Bronchial epithelial cell (primary cell): ENCODE measurements around the gene CCDC91. TPM values are rescaled to one million over a fixed set of nuclear protein-coding genes. Genes with fewer than 3 reads are reported as not detected.

Source experiments
- DNase-seq: peaks from one replicate; pipeline ENCODE4 v3.0.0-alpha.2; 2010; ENCODE audit warnings: low read depth
- FAIRE-seq: peaks from 2 replicates; lab custom pipeline; 2011; peaks lifted over from hg19 to GRCh38; lab: Jason Lieb, UNC
- H3K27me3 ChIP-seq: 2 replicates; pipeline ENCODE4 v1.5.1; 2011; ENCODE audit warnings: low read length; ENCODE audit not compliant: control insufficient read depth, insufficient read depth
- H3K36me3 ChIP-seq: 2 replicates; pipeline ENCODE4 v1.5.1; 2011; ENCODE audit warnings: low read length; ENCODE audit not compliant: control insufficient read depth, insufficient read depth
- H3K4me3 ChIP-seq: 2 replicates; pipeline ENCODE4 v1.5.1; 2011; ENCODE audit warnings: mild to moderate bottlenecking, low read depth, low read length, control low read depth
- CTCF ChIP-seq: IDR thresholded peaks from 2 replicates; pipeline ENCODE4 v1.5.1; 2011; ENCODE audit warnings: mild to moderate bottlenecking, moderate library complexity, low read length, control low read depth, inconsistent platforms; ENCODE audit not compliant: insufficient read depth, severe bottlenecking
- total RNA-seq: library from RNA; depleted of rRNA; stranded (reverse); fragments of >200 nt; gene quantifications from 2 replicates; pipeline ENCODE4 v1.2.1, GENCODE V29; 2014

CCDC91 gene
- total RNA-seq, 1 donor from 2014 or later = 26.3 TPM

GRCh38 chr12:28286352-28286751 is 96.1 kb downstream of the CCDC91 start:
- no peaks in the 10 kb centered on the region for H3K27me3 ChIP-seq
- no peak for DNase-seq
- no peak for TF ChIP-seq CTCF
- no peak for FAIRE-seq
- H3K36me3 ChIP-seq = no peaks in the 10 kb centered on the region
- H3K4me3 ChIP-seq = no peak overlapping the region

GRCh38 chr12:28290262-28290661 is 100.0 kb downstream of the CCDC91 start:
- FAIRE-seq = no peak
- DNase-seq = no peak
- Histone ChIP-seq H3K36me3 (no peaks in the 10 kb centered on the region), H3K4me3 (no peak overlapping the region), H3K27me3 (no peaks in the 10 kb centered on the region)
- no peak for TF ChIP-seq CTCF

- Histone ChIP-seq H3K4me3 (no peak overlapping the region), H3K36me3 (no peaks in the 10 kb centered on the region), H3K27me3 (no peaks in the 10 kb centered on the region)
- FAIRE-seq (no peak), DNase-seq (no peak)
- no peak for TF ChIP-seq CTCF
These were observed 102.4 kb downstream of the CCDC91 start for GRCh38 chr12:28292699-28293098.

GRCh38 chr12:28294300-28294699 is 104.0 kb downstream of the CCDC91 start:
- TF ChIP-seq CTCF = no peak
- no peaks in the 10 kb centered on the region for H3K27me3 ChIP-seq
- H3K36me3 ChIP-seq = no peaks in the 10 kb centered on the region
- DNase-seq (no peak), FAIRE-seq (no peak)
- no peak overlapping the region for H3K4me3 ChIP-seq

- no peak for FAIRE-seq
- TF ChIP-seq CTCF = no peak
These were observed 106.0 kb downstream of the CCDC91 start for GRCh38 chr12:28296287-28296686.

GRCh38 chr12:28303192-28303591 is 112.9 kb downstream of the CCDC91 start:
- FAIRE-seq (no peak), DNase-seq (no peak)
- H3K27me3 ChIP-seq = no peaks in the 10 kb centered on the region
- no peak overlapping the region for H3K4me3 ChIP-seq
- TF ChIP-seq CTCF = no peak
- no peaks in the 10 kb centered on the region for H3K36me3 ChIP-seq

More at GRCh38 chr12:28296287-28296686, 106.0 kb downstream of the CCDC91 start:
- Histone ChIP-seq H3K27me3 (no peaks in the 10 kb centered on the region), H3K4me3 (no peak overlapping the region), H3K36me3 (no peaks in the 10 kb centered on the region)
- DNase-seq = no peak
